HG02973 (cell line): ENCODE data around the gene WDFY3.

ENCODE experiments used
- ATAC-seq: cut with Tn5 transposase; IDR thresholded peaks from one replicate; pipeline ENCODE4 v1.9.1; 2021; ENCODE audit warnings: moderate library complexity; ENCODE audit not compliant: unreplicated experiment

The WDFY3 gene

DNA sequence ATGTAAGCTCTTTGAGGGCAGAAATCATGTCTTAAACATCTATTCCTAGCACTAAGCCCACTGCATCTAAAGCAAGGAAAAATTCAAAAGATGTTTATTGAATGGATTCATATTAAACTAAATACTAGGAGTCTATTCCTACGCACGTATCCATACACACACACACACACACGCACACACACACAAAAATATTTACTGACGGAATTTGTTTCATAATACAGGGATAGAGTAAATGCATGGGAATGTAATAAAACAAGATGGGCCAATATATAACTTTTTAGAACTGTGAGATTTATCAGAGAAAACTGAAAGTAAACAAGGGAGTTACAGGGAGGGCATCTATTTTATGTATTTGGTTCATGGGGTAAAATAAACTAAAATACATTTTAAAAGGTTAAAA lies 57.6 kb downstream of the WDFY3 start:
- ATAC-seq = no peak

DNA sequence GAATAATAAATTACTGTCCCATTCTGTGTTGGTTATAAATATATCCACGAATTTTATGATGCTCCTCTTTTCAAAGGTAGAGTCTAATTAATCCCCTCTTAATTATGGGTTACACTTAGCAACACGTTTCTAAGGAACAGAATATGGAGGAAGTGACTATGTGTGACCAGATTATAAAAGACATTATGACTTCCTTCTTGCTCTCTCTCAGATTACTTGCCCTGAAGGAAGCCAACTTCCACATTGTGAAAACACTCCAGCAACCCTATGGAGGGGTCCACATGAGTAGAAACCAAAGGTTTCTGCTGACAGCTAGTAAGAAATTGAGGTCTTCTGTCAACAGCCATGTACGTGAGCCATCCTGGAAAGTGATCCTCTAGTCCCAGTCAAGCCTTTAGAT lies 59.3 kb downstream of the WDFY3 start:
- ATAC-seq = no peak

DNA sequence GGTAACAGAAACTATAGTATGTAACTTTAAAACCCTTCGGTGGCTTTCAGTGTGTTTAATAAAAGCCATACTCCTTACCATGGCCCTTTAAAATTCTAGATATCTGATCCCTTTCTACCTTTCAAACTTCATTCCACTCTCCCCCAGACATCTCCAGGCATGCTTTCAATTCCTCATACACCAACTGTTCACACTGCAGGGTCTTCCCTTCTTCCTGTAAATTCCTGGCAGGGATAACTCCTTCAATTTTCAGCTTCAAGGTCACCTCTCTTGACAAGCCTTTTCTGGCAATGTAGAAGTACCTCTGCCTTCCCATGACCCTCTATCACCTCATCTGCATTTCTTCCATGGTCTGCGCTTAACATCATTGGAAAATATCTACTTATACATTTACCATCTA lies 60.8 kb downstream of the WDFY3 start:
- no peak for ATAC-seq

DNA sequence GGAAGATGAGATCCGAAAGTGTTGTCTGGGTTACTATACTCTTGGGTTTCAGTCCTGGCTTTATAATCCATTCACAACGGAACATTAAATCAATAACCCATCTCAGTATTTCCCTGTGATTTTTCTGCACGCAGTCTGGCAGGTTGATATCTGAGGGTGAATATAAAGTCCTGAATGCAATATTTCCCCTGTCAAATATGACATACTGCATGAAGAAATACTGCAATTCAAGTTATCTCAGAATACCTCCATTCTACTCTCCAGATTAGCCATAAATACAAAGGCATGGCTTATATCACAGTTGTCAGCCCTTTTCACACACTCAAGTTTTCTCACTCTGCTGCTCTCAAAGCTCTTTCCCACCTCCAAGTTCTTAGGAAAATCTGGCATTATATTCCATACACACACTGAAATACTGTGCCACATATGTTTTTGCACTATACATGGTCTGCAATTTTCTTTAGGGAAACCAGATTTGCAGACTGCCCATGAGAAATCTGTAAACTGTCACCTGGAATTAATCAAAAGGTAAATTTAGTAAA lies 64.7 kb downstream of the WDFY3 start:
- no peak for ATAC-seq

DNA sequence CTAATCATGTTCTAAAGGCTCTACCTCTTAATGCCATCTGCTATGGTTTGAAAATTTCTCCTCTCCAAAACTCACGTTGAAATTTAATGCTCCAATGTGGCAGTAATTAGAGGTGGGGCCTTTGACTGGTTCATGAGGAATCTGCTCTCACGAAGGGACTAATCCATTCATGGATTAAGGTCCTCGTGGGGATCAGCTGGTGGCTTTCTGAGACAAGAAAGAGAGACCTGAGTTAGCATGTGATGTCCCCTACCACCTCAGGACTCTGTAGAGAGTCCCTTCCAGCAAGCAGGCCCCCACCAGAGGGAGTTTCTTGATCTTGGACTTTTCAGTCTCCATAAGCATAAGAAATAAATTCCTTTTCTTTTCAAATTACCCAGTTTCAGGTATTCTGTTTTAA lies 65.3 kb downstream of the WDFY3 start:
- no peak for ATAC-seq

DNA sequence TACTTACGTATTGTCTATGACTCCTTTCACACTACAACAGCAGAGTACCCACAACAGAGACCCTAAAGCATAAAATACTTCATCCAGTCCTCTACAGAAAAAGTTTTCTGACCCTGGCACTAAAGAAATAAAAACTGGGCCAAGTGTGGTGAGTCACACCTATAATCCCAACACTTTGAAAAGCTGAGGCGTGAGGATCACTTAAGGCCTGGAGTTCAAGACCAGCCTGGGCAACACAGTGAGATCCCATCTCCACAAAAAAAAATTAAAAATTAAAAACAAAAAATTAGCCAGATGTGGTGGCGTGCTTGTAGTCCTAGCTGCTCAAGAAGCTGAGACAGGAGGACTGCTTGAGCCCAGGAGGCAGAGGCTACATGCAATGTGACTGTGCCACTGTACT lies 66.9 kb downstream of the WDFY3 start:
- ATAC-seq = no peak

DNA sequence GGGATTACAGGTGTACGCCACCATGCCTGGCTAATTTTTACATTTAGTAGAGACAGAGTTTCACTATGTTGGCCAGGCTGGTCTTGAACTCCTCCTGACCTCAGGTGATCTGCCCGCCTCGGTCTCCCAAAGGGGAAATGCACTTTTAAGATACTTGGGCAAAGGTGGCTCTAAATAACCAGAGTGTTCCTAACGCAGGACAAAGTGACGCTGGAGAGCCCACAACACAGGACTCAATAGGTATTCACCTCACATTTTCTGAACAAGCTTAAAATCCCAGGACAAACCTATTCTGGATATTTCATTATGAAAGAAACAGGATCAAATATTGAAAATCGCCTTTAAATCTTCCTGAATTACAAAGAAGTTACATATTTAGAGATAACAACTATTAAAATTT lies 69.0 kb downstream of the WDFY3 start:
- no peak for ATAC-seq

DNA sequence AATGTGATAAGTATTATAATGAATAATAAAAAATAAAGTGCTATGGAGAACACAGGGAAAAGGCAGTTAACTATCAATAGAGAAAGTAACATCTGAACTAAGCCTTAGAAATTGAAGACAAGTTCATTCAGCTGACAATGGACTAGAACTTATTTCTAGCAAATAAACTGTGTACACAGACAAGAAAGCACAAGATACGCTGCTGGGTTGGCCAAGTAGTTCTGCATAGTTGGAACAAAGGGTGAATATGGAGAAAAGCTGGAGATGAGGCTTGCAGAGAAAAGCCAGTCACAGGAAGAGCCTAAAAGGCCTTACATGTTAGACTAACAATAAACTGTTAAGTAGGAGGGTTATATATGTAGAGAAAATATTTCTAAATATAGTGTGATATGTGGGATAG lies 71.2 kb downstream of the WDFY3 start:
- ATAC-seq = no peak

DNA sequence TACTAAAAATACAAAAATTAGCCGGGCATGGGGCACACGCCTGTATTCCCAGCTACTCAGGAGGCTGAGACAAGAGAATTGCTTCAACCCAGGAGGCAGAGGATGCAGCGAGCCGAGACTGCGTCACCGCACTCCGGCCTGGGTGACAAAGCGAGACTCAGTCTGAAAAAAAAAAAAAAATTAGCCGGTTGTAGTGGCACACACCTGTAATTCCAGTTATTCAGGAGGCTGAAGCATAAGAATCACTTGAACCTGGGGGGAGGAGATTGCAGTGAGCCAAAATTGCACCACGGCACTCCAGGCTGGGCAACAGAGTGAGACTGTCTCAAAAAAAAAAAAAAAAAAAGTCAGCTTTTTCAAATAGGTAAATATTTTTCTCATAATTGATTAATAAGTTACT lies 71.9 kb downstream of the WDFY3 start:
- no peak for ATAC-seq

DNA sequence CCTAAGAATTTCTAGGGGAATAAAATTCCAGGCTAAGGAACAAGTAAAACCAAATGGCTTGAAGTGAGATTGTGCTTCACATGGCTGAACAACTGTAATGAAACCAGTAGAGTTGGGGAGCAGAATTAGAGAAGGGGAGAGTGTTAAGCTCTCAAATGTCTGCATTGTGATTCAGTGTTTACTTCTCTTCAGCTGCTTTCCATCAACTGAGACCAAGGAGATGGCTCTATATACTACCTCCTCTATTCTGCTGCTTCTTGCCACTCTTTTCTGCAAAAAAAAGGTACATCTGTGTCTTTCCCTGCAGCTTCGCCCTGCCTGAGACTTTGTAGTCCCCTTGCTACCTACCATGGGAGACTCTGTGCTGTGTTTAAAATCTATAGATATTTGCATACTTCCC lies 73.5 kb downstream of the WDFY3 start:
- ATAC-seq = no peak

DNA sequence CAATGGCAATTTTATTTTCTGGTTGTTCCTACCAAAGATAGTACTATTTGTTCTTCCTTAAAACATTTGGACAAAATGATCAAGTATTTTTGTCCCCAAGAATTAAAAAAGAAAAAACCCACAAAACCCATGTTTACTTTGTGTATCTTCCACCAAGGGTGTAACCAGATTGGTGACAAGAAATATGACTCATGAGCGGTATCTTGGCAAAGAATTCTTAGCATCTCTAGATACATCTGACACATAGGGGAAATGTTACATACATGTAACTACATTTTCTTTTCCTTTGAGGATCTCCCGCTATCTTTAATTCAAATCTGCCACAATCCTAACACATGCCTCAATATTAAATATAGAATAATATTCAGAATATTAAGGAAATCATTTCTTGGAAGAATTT lies 78.7 kb downstream of the WDFY3 start:
- no peak for ATAC-seq

DNA sequence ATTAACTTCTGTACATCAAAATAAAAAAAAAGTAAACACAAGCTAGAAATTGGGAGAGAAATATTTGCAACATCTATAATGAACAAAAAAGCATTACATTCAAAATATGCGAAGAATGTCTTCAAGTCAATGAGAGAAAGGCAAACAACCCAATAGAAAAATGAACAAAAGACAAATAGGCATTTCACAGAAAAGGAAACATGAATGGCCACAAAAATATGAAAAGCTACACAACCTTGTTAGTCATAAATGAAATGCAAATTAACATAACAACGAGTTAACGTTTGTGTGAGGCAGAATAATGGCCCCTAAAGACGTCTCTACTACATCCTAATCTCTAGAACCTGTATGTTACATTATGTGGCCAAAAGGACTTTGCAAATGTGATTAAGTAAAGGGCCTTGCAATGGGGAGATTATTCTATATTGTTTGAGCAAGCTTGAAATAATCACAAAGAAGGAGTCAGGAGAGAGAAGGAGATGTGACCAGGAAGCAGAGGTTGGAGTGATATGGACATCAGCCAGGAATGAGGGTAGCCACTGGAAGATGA lies 86.8 kb downstream of the WDFY3 start:
- no peak for ATAC-seq

DNA sequence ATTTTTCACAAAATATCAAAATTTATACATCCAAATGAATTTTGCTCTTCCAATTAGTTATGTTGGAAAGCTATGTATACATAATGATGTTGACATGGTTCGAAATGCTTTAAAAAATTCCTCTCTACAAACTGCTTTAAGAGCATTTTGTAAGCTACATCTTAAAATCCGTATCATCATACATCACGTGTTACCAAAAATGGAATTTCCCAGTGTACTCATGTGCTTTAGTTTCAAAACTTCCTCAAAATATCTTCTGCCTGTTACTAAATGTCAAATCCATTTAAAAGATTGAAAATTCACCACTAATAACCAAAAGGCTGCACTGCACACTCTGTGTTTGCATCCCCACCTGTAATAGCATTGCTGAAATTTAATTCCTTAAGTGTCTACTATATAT lies 87.9 kb downstream of the WDFY3 start:
- no peak for ATAC-seq

DNA sequence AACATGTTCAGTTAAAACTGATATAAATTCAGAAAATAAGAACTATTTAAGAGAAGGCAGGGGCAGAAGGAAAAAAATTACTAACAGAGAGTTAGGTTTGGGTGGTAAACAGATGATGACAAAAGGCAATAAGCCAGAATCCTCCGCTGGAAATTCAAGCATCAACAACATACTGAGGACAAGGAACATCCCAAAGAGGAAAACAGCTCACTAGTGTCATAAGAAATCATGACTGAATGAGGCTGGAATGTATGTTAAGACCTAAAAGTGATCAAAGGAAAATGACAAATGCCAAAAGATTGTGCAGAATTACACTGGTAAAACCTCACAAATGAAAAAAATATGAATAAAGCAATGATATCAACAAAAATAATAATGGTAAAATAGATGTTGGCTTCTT lies 88.4 kb downstream of the WDFY3 start:
- no peak for ATAC-seq

DNA sequence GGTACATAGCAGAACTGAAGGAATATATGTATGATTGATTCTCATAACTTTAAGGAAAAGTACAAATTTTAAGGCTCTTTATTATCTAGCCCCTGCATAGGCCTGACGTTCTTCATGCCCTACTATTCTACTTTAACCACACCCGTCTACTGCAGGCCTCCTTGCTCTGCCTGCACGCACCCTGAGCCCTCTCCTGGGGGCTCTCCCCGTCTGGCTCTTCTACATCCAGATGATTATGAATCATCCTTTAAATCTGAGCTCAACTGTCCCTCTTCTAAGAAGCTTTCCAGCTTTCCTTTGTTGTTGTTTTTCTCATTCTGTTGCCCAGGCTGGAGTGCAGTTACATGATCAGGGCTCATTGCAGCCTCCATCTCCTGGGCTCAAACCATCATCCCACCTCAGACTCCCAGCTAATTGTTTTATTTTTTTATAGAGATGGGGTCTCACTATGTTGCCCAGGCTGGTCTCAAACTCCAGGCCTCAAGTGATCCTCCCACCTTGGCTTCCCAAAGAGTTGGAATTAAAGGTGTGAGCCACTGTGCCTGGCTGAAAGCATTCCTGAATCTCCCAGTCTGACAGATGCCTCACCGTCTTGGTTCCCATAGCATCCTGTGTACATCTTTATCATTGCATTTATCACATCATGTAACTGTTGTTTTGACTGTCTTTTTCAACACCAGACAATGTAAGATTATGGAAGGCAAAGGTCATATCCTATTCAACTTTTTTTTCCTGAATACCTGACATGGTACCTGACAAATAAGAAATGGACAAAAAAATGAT lies 89.2 kb downstream of the WDFY3 start:
- ATAC-seq = no peak

DNA sequence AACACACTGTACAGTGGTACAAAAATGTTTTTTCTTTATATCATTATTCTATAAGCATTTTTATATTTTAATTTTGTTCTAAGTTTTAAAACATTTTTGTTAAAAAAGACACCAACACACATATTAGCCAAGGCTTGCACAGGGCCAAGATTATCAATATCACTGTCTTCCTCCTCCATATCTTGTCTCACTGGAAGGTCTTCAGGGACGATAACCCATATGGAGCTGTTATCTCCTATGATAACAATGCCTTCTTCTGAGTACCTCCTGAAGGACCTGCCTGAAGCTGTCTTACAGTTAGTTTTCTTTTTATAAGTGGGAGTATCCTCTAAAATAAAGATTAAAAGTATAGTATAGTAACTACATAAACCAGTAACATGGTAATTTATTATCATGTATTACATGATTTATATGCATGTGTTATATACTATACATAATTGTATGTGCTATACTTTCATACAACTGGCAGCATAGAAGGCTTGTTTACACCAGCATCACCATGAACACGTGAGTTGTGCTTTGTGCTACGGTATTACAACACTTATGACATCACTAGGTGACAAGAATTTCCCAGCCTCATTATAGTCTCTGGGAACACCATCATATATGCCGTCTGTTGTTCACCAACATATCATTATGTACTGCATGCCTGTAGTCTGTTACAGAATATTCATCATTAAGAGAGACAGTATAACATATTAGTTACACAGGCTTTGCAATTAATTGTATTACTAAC lies 90.7 kb downstream of the WDFY3 start:
- ATAC-seq = no peak

DNA sequence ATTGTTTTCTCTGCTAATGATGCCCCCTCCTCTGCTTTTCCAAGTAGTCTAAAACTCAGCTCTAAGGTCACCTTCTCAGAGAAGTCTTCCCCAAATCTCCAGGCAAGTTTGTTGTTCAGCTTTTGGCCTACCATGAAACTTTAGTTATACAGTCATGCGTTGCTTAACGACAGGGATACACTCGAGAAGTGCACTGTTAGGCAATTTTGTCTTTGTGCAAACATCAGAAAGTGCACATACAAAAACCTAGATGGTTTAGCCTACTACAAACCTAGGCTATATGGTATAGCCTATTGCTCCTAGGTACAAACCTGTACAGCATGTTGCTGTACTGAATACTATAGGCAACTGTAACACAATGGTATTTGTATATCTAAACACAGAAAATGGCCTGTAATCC lies 91.9 kb downstream of the WDFY3 start:
- no peak for ATAC-seq

DNA sequence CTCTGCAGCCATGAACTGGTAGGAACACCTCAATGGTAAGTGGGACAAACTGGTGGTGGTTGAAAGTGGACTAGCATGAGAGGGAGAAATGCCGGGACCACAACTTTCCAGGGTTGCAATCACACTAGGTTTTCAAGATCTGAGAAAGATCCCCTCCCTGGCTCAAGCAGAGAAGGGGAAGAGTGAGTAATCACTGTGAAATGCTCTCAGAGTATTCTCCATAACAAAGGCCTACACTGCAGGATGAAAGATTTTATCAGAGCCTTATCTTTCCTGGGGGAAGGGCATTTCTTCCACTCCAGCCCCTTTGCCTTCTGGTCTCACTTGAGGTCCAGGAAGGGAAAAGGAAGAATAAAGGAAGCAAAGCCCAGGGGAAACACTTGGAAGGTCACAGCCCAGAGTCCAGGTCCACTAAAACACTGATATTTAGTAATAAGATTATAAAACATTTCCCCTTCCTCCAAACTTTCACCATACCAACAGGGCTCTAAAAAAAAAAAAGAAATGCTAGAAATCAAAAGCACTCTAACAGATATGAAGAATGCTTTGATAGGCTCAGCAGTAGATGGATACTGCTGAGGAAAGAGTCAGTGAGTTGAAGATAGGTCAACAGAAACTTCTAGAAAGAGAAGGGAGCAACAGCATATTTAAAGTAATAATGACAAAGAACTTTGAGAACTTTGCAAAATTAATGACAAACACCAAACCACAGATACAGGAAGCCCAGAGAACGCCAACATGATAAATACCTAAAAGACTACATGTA lies 95.9 kb downstream of the WDFY3 start:
- no peak for ATAC-seq

DNA sequence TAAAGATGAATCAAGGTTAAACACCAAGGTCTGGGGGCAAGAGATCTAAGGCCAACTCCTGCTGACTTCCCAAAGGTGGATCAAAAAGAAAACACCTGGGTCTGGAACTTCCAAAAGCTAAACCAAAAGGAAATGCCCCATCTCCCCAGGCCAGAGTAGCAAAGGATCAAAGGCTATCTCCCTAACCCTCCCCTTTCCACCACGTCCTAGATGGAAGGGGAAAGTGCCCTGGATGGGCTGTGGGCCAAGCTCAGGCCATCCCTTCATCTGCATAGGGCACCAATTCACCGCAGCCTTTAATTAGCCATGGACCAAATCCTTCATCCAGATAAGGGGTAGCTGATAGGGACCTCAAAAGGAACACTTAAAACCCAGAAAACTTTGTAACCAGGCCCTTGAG lies 100.2 kb downstream of the WDFY3 start:
- ATAC-seq = no peak

DNA sequence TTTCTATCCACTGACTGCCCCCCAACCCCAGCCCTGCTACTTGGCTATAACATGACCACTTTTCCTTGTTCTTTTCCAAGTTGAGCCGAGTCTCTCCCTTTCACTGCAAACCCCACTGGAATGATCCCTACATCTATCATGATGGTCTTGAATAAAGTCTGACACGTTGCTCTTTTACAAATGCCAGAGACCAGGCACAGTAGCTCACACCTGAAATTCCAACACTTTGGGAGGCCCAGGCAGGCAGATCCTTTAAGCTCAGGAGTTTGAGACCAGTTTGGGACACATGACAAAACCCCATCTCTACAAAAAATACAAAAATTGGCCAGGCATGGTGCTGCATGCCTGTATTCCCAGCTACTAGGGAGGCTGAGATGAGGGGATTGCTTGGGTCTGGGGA lies 100.9 kb downstream of the WDFY3 start:
- ATAC-seq = no peak

DNA sequence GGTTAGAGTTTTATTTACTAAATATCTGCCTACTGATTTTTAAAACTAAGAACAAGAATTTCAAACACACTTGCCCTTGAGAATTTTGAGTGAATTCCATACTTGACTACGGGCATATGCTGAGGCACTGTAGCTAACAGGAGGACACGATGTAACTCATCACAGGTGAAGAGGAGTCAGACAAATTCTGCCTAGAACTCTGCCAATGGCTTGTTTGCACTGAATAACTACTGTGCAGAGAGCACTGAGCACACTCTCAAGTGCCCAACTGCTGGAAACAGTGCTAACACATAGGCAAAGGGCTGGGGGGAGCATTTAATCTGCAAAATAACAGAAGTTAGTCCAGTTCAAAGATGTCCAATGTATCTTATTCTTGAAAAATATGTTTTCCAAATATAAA lies 104.4 kb downstream of the WDFY3 start:
- ATAC-seq = no peak
